Hepatocyte (in vitro differentiated cells): ENCODE data around the gene HSPBAP1. TPM values are rescaled to one million over a fixed set of nuclear protein-coding genes. Genes with fewer than 3 reads are reported as not detected.

Experiments
- DNase-seq: peaks from one replicate; pipeline ENCODE4 v3.0.0-alpha.2; 2016; ENCODE audit warnings: low spot score
- H2AFZ ChIP-seq: fragments of 200-600 bp; sonication (generic); 2 replicates; pipeline ENCODE4 v1.6.0; 2016; ENCODE audit warnings: antibody characterized with exemption, mild to moderate bottlenecking
- H3K27ac ChIP-seq: fragments of 200-600 bp; sonication (generic); 2 replicates; pipeline ENCODE4 v1.5.1; 2016; ENCODE audit warnings: mild to moderate bottlenecking
- H3K27me3 ChIP-seq: fragments of 200-600 bp; sonication (generic); 2 replicates; pipeline ENCODE4 v1.6.1; 2016
- H3K36me3 ChIP-seq: fragments of 200-600 bp; sonication (generic); replicated peaks from 2 replicates; pipeline ENCODE4 v1.5.1; 2016; ENCODE audit warnings: low read depth; ENCODE audit not compliant: insufficient read depth
- H3K4me1 ChIP-seq: fragments of 200-600 bp; sonication (generic); 2 replicates; pipeline ENCODE4 v1.5.1; 2016; ENCODE audit warnings: mild to moderate bottlenecking, moderate library complexity; ENCODE audit not compliant: insufficient read depth
- H3K4me2 ChIP-seq: fragments of 200-600 bp; sonication (generic); 2 replicates; pipeline ENCODE4 v1.6.0; 2016
- H3K4me3 ChIP-seq: fragments of 200-600 bp; sonication (generic); 2 replicates; pipeline ENCODE4 v1.5.1; 2016; ENCODE audit warnings: mild to moderate bottlenecking
- H3K79me2 ChIP-seq: fragments of 200-600 bp; sonication (generic); 2 replicates; pipeline ENCODE4 v1.6.0; 2017; ENCODE audit warnings: mild to moderate bottlenecking
- H3K9me2 ChIP-seq: fragments of 200-600 bp; sonication (generic); replicated peaks from 2 replicates; pipeline ENCODE4 v1.6.0; 2017; ENCODE audit warnings: mild to moderate bottlenecking; ENCODE audit not compliant: insufficient read depth
- H3K9me3 ChIP-seq: fragments of 200-600 bp; sonication (generic); 2 replicates; pipeline ENCODE4 v1.5.1; 2016; ENCODE audit warnings: low read depth, mild to moderate bottlenecking
- H4K20me1 ChIP-seq: fragments of 200-600 bp; sonication (generic); 2 replicates; pipeline ENCODE4 v1.6.0; 2016; ENCODE audit warnings: mild to moderate bottlenecking; ENCODE audit not compliant: insufficient read depth, poor library complexity, severe bottlenecking
- EZH2 ChIP-seq: fragments of 200-600 bp; sonication (generic); IDR thresholded peaks from 2 replicates; pipeline ENCODE4 v1.6.1; 2016; ENCODE audit warnings: antibody characterized with exemption, mild to moderate bottlenecking, borderline replicate concordance
- EZH2phosphoT487 ChIP-seq: fragments of 200-600 bp; sonication (generic); IDR thresholded peaks from one replicate; pipeline ENCODE4 v1.6.1; 2018; ENCODE audit warnings: antibody characterized with exemption, mild to moderate bottlenecking, low read depth, moderate library complexity; ENCODE audit not compliant: unreplicated experiment, severe bottlenecking
- WGBS: methylation state at CpG from one replicate; pipeline ENCODE4 v1.1.6; 2016; ENCODE audit warnings: low lambda C conversion rate; ENCODE audit errors: missing lambda C conversion rate; 5-methylcytosine and 5-hydroxymethylcytosine counted together
- polyA plus RNA-seq: library from polyadenylated mRNA; unstranded; fragments of >200 nt; fragmentation: Nextera tagmentation; extraction: Ambion mirVana; gene quantifications from 2 replicates; pipeline ENCODE4 v1.2.1, GENCODE V29; 2016
- total RNA-seq: library from RNA; depleted of rRNA; stranded (reverse); fragments of >200 nt; gene quantifications from 2 replicates; pipeline ENCODE4 v1.2.3, GENCODE V29; 2014
- TF ChIP-seq, protein P1 (sequence below): fragments of 200-600 bp; sonication (generic); IDR thresholded peaks from 2 replicates; pipeline ENCODE4 v1.5.1; 2016; ENCODE audit warnings: antibody characterized with exemption, mild to moderate bottlenecking; ENCODE audit not compliant: poor library complexity

Gene HSPBAP1
- total and polyA plus RNA-seq, 2 experiments from 2014 or later = 6.2 to 11.0 TPM

DNA sequence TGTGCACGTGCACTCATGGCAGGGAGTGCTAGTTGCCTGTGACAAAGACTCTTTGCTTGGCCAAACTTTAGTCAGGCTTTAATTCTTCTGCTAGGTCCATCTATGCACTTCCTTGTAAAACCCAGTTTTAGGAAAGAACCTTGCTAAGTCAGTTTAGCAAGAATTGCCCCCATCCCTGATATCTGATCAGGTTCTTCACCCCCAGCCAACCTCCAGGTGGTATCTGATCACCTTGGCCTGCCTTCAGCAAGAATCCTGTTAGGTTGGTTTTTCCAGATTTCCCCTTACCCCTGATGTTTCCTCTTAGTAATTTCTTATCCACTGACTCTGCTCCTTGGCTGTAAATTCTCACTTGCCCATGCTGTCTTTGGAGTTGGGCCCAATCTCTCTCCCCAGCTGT, 8.4 kb downstream of the HSPBAP1 start:
- H3K4me1 ChIP-seq = peaks cover 24% of the 10 kb centered on the region
- no peak overlapping the region for H3K4me2 ChIP-seq
- H4K20me1 ChIP-seq = no peaks in the 10 kb centered on the region
- H3K79me2 ChIP-seq = peaks cover 17% of the 10 kb centered on the region
- no peaks in the 10 kb centered on the region for H3K9me2 ChIP-seq
- TF ChIP-seq EZH2 (no peak), EZH2phosphoT487 (no peak)
- TF ChIP-seq, protein P1, sequence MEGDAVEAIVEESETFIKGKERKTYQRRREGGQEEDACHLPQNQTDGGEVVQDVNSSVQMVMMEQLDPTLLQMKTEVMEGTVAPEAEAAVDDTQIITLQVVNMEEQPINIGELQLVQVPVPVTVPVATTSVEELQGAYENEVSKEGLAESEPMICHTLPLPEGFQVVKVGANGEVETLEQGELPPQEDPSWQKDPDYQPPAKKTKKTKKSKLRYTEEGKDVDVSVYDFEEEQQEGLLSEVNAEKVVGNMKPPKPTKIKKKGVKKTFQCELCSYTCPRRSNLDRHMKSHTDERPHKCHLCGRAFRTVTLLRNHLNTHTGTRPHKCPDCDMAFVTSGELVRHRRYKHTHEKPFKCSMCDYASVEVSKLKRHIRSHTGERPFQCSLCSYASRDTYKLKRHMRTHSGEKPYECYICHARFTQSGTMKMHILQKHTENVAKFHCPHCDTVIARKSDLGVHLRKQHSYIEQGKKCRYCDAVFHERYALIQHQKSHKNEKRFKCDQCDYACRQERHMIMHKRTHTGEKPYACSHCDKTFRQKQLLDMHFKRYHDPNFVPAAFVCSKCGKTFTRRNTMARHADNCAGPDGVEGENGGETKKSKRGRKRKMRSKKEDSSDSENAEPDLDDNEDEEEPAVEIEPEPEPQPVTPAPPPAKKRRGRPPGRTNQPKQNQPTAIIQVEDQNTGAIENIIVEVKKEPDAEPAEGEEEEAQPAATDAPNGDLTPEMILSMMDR = no peak
- no peaks in the 10 kb centered on the region for H3K9me3 ChIP-seq
- H2AFZ ChIP-seq = no peak overlapping the region
- peak overlapping the region; percentile 39 for H3K27ac ChIP-seq
- no peaks in the 10 kb centered on the region for H3K27me3 ChIP-seq
- no peak overlapping the region for H3K4me3 ChIP-seq
- no peaks in the 10 kb centered on the region for H3K36me3 ChIP-seq
- no peak for DNase-seq
- WGBS = 59% methylated on average over 1 of the region's 1 CpG

DNA sequence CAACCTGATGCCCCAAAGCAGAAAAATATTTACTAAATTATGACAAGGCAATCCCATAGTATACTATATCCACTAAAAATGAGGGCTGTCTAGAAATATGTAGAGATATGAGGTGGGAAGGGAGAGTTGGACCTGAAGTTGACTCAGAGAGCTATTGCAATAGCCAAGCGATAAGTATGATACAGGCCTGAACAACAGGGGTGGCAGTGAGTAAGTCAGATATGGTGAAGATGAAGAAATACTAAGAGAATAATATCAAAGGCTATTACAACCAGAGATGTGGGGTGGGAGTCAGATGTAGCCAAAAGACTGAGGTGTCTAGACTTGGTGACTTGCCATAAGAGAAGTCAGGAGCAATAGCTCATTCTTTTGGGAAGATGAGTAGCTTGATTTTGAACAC, 9.2 kb downstream of the HSPBAP1 start:
- Histone ChIP-seq H3K27me3 (no peaks in the 10 kb centered on the region), H3K79me2 (peaks cover 17% of the 10 kb centered on the region), H3K27ac (peak overlapping the region; percentile 16), H2AFZ (no peak overlapping the region), H3K4me3 (no peak overlapping the region), H4K20me1 (no peaks in the 10 kb centered on the region), H3K4me2 (no peak overlapping the region), H3K36me3 (no peaks in the 10 kb centered on the region), H3K9me3 (no peaks in the 10 kb centered on the region), H3K4me1 (peaks cover 24% of the 10 kb centered on the region), H3K9me2 (no peaks in the 10 kb centered on the region)
- no peak for DNase-seq
- TF ChIP-seq EZH2phosphoT487 = no peak
- TF ChIP-seq, protein P1 = no peak
- TF ChIP-seq EZH2 = no peak
- 87% methylated on average over 1 of the region's 1 CpG for WGBS

DNA sequence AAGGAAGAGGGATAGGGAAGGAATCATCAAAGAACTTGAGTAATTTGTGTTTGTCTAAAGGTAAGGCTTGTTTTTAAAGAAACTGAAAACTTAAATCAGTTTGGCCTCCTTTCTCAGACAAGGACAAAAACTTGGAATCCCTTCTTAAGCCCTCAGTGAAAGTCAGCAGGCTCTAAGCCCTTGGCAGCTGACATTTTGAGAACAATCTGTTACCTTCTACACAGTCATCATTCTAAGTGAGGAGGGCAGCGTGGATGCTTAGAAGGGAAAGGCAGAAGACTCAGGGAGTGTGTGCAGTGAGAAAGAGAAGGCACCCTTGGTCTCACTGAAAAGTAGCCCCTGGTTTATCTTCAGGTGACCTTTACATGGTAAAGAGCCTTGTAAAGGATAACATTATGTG, 10.8 kb downstream of the HSPBAP1 start:
- H3K36me3 ChIP-seq = no peaks in the 10 kb centered on the region
- 100% methylated on average over 1 of the region's 1 CpG for WGBS

More for the DNA sequence above, 10.8 kb downstream of the HSPBAP1 start:
- Histone ChIP-seq H3K9me3 (no peaks in the 10 kb centered on the region), H3K27me3 (no peaks in the 10 kb centered on the region), H3K27ac (no peak overlapping the region), H3K4me1 (peaks cover 24% of the 10 kb centered on the region), H4K20me1 (no peaks in the 10 kb centered on the region), H3K79me2 (peaks cover 12% of the 10 kb centered on the region), H3K9me2 (no peaks in the 10 kb centered on the region), H3K4me2 (no peak overlapping the region), H3K4me3 (no peak overlapping the region), H2AFZ (no peak overlapping the region)
- DNase-seq = no peak
- no peak for TF ChIP-seq EZH2phosphoT487
- TF ChIP-seq, protein P1 = no peak
- no peak for TF ChIP-seq EZH2
